K562 treated with DMSO at 1 percent for 12 hours (cell line): ENCODE results near the gene LZIC. TPM values are rescaled to one million over a fixed set of nuclear protein-coding genes. Genes with fewer than 3 reads are reported as not detected.

Experiments
- total RNA-seq: library from RNA; unstranded; fragments of 300-600 nt; gene quantifications from 2 replicates; pipeline ENCODE4 v1.2.3, GENCODE V29; 2022; ENCODE audit not compliant: insufficient read depth

LZIC gene
- 20.9 and 30.4 TPM in 2 replicates for total RNA-seq

GRCh38 chr1:9942939-9943788 is at the start of gene LZIC, which contains the start of gene NMNAT1:
Gene LZIC, minus strand, starts transcription at chr1:9943391. Its CDS starts 6,772 bp downstream, at chr1:9936619.
Gene NMNAT1, plus strand, starts transcription at chr1:9943475. Its CDS starts 28,599 bp downstream, at chr1:9972074.

GRCh38 chr1:9910076-9910422 is 33.1 kb downstream of the LZIC start, which contains the start of gene CTNNBIP1:
Gene CTNNBIP1, minus strand, starts transcription at chr1:9910269. Its CDS starts 38,205 bp downstream, at chr1:9872064.

Other genes starting within 250 kb of the LZIC start
- 45.7 and 93.7 TPM in 2 replicates for gene CLSTN1, start 119.4 kb downstream of the LZIC start, total RNA-seq
- 51.4 and 67.6 TPM in 2 replicates for gene CTNNBIP1, start 33.1 kb downstream of the LZIC start, total RNA-seq
- 8.7 and 18.1 TPM in 2 replicates for gene NMNAT1, start 84 bp upstream of the LZIC start, total RNA-seq
- not detected in 2 replicates for gene RBP7, start 53.8 kb upstream of the LZIC start, total RNA-seq
- 22.5 and 66.3 TPM in 2 replicates for gene UBE4B, start 89.6 kb upstream of the LZIC start, total RNA-seq